WTC11 (cell line): ENCODE data around the gene SLC8B1. TPM values are rescaled to one million over a fixed set of nuclear protein-coding genes. Genes with fewer than 3 reads are reported as not detected.

Source experiments
- ATAC-seq: fragments of 200-7000 bp; cut with Tn5 transposase; 2 replicates; pipeline ENCODE4 v1.10.0; 2021; ENCODE audit warnings: mild to moderate bottlenecking, moderate library complexity
- CTCF ChIA-PET: fragments of 300-600 bp; sonication (Branson Sonifier 250); formaldehyde crosslinking; loops from one replicate; lab custom pipeline; 2021; ENCODE audit warnings: antibody characterized with exemption; lab: Charles Lee
- POLR2A ChIA-PET: fragments of 350-600 bp; sonication (Branson Sonifier 250); formaldehyde crosslinking; loops from one replicate; lab custom pipeline; 2021; ENCODE audit warnings: antibody characterized with exemption; lab: Charles Lee
- DNase-seq: peaks from one replicate; pipeline ENCODE4 v3.0.0; 2021; ENCODE audit warnings: low spot score
- H3K27ac Mint-ChIP-seq: 2 replicates; pipeline ENCODE4 v1.8.0; 2021; ENCODE audit warnings: mixed read lengths
- H3K27me3 Mint-ChIP-seq: 2 replicates; pipeline ENCODE4 v1.8.0; 2021; ENCODE audit warnings: low read depth, mild to moderate bottlenecking, moderate library complexity, mixed read lengths
- H3K36me3 Mint-ChIP-seq: 2 replicates; pipeline ENCODE4 v1.8.0; 2021; ENCODE audit warnings: mixed read lengths
- H3K4me1 Mint-ChIP-seq: 2 replicates; pipeline ENCODE4 v1.8.0; 2022; ENCODE audit warnings: mixed read lengths
- H3K4me3 Mint-ChIP-seq: 2 replicates; pipeline ENCODE4 v1.8.0; 2021; ENCODE audit warnings: mild to moderate bottlenecking, moderate library complexity, mixed read lengths
- H3K9me3 Mint-ChIP-seq: 2 replicates; pipeline ENCODE4 v1.8.0; 2021; ENCODE audit warnings: mixed read lengths
- ATF2 ChIP-seq: sonication (generic); formaldehyde crosslinking; IDR thresholded peaks from 2 replicates; pipeline ENCODE4 v1.8.1; 2022; ENCODE audit warnings: low read depth, missing genetic modification reagents, borderline replicate concordance
- CBFB ChIP-seq: sonication (generic); formaldehyde crosslinking; IDR thresholded peaks from 2 replicates; pipeline ENCODE4 v1.8.1; 2022; ENCODE audit warnings: mild to moderate bottlenecking, low read depth, missing genetic modification reagents
- CREB1 ChIP-seq: sonication (generic); formaldehyde crosslinking; IDR thresholded peaks from 2 replicates; pipeline ENCODE4 v1.8.0; 2023; ENCODE audit warnings: mild to moderate bottlenecking, missing genetic modification reagents
- E2F4 ChIP-seq: sonication (generic); formaldehyde crosslinking; IDR thresholded peaks from 2 replicates; pipeline ENCODE4 v1.8.1; 2022; ENCODE audit warnings: low read depth, mild to moderate bottlenecking, moderate library complexity, missing genetic modification reagents, borderline replicate concordance
- FOXJ3 ChIP-seq: sonication (generic); formaldehyde crosslinking; IDR thresholded peaks from 2 replicates; pipeline ENCODE4 v1.9.0; 2021; ENCODE audit warnings: missing genetic modification reagents, mild to moderate bottlenecking, borderline replicate concordance
- HMGXB4 ChIP-seq: sonication (generic); formaldehyde crosslinking; IDR thresholded peaks from 2 replicates; pipeline ENCODE4 v1.8.1; 2023; ENCODE audit warnings: mild to moderate bottlenecking, moderate library complexity, missing genetic modification reagents
- JUN ChIP-seq: sonication (generic); formaldehyde crosslinking; IDR thresholded peaks from 2 replicates; pipeline ENCODE4 v1.8.0; 2023; ENCODE audit warnings: mild to moderate bottlenecking, missing genetic modification reagents
- MXD4 ChIP-seq: fragments of 250-450 bp; sonication (Bioruptor Pico); IDR thresholded peaks from 2 replicates; pipeline ENCODE4 v1.8.0; 2021; ENCODE audit warnings: mild to moderate bottlenecking, moderate library complexity, borderline replicate concordance
- MYBL2 ChIP-seq: sonication (generic); formaldehyde crosslinking; IDR thresholded peaks from 2 replicates; pipeline ENCODE4 v1.8.1; 2023; ENCODE audit warnings: mild to moderate bottlenecking, moderate library complexity, missing genetic modification reagents
- NR2C2 ChIP-seq: sonication (generic); formaldehyde crosslinking; IDR thresholded peaks from 2 replicates; pipeline ENCODE4 v1.8.0; 2022; ENCODE audit warnings: mild to moderate bottlenecking, missing genetic modification reagents
- PRDM15 ChIP-seq: sonication (generic); formaldehyde crosslinking; IDR thresholded peaks from 2 replicates; pipeline ENCODE4 v1.8.0; 2022; ENCODE audit warnings: missing genetic modification reagents
- USF2 ChIP-seq: sonication (generic); formaldehyde crosslinking; IDR thresholded peaks from 2 replicates; pipeline ENCODE4 v1.8.1; 2023; ENCODE audit warnings: mild to moderate bottlenecking, missing genetic modification reagents, moderate library complexity
- ZBTB21 ChIP-seq: sonication (generic); formaldehyde crosslinking; IDR thresholded peaks from 2 replicates; pipeline ENCODE4 v1.8.1; 2023; ENCODE audit warnings: mild to moderate bottlenecking, missing genetic modification reagents, borderline replicate concordance
- ZMAT4 ChIP-seq: fragments of 250-450 bp; sonication (Bioruptor Pico); IDR thresholded peaks from 2 replicates; pipeline ENCODE4 v1.9.0; 2021; ENCODE audit warnings: mild to moderate bottlenecking
- ZNF232 ChIP-seq: sonication (generic); formaldehyde crosslinking; IDR thresholded peaks from 2 replicates; pipeline ENCODE4 v1.8.0; 2022; ENCODE audit warnings: mild to moderate bottlenecking, missing genetic modification reagents
- ZNF263 ChIP-seq: sonication (generic); formaldehyde crosslinking; IDR thresholded peaks from 2 replicates; pipeline ENCODE4 v1.8.1; 2022; ENCODE audit warnings: low read depth, mild to moderate bottlenecking, moderate library complexity, missing genetic modification reagents
- ZNF317 ChIP-seq: sonication (generic); formaldehyde crosslinking; IDR thresholded peaks from 2 replicates; pipeline ENCODE4 v1.8.1; 2023; ENCODE audit warnings: low read depth, mild to moderate bottlenecking, moderate library complexity, missing genetic modification reagents, borderline replicate concordance
- ZNF396 ChIP-seq: fragments of 250-450 bp; sonication (Bioruptor Pico); IDR thresholded peaks from 2 replicates; pipeline ENCODE4 v1.8.0; 2021; ENCODE audit warnings: mild to moderate bottlenecking, moderate library complexity, borderline replicate concordance
- ZNF416 ChIP-seq: fragments of 250-450 bp; sonication (Bioruptor Pico); IDR thresholded peaks from 2 replicates; pipeline ENCODE4 v1.9.0; 2021; ENCODE audit warnings: mild to moderate bottlenecking, inconsistent platforms
- total RNA-seq: library from RNA; stranded (reverse); gene quantifications from 3 replicates; pipeline ENCODE4 v1.2.3, GENCODE V29; 2021

The SLC8B1 gene
- total RNA-seq, 1 experiment from 2014 or later, result 13.8 TPM

GRCh38 chr12:113297621-113298471 lies 37.1 kb downstream of the SLC8B1 start:
- TF ChIP-seq ZNF416 (CRISPR knock-in tag) (no peak), NR2C2 (no peak), MXD4 (CRISPR knock-in tag) (no peak), CREB1 (no peak), ZNF396 (no peak), ZMAT4 (CRISPR knock-in tag) (no peak), E2F4 (CRISPR knock-in tag) (no peak), ZNF263 (CRISPR knock-in tag) (no peak), ZNF317 (CRISPR knock-in tag) (no peak), JUN (CRISPR knock-in tag) (no peak), CBFB (CRISPR knock-in tag) (no peak), ZNF232 (CRISPR knock-in tag) (no peak), ZBTB21 (CRISPR knock-in tag) (no peak), USF2 (CRISPR knock-in tag) (no peak), PRDM15 (CRISPR knock-in tag) (no peak), ATF2 (CRISPR knock-in tag) (no peak), FOXJ3 (CRISPR knock-in tag) (no peak)
- CTCF ChIA-PET, result interaction anchor here (1.6 kb wide), 1 partner anchor 128 kb away, joined by 5 read pairs; no protein-coding TSS in a partner anchor

GRCh38 chr12:113297214-113297587 lies 37.7 kb downstream of the SLC8B1 start:
- ChIA-PET CTCF (no interaction called here), POLR2A (no interaction called here)
- no peak for TF ChIP-seq MYBL2 (CRISPR knock-in tag)
- no peak for TF ChIP-seq CBFB (CRISPR knock-in tag)
- TF ChIP-seq ZNF232 (CRISPR knock-in tag), result no peak
- no peak for TF ChIP-seq HMGXB4 (CRISPR knock-in tag)
- no peaks in the 10 kb centered on the region for H3K27me3 Mint-ChIP-seq
- H3K9me3 Mint-ChIP-seq, result no peaks in the 10 kb centered on the region
- H3K4me1 Mint-ChIP-seq, result peaks cover 21% of the 10 kb centered on the region
- H3K4me3 Mint-ChIP-seq, result no peak overlapping the region
- DNase-seq (no peak), ATAC-seq (no peak)
- peaks cover 12% of the 10 kb centered on the region; the same call in 1 of the 2 replicates for H3K36me3 Mint-ChIP-seq
- no peak overlapping the region for H3K27ac Mint-ChIP-seq

More at GRCh38 chr12:113297621-113298471, 37.1 kb downstream of the SLC8B1 start:
- ATAC-seq (no peak), DNase-seq (no peak)
- H3K36me3 Mint-ChIP-seq, result peaks cover 10% of the 10 kb centered on the region; the same call in 1 of the 2 replicates
- H3K27me3 Mint-ChIP-seq, result no peaks in the 10 kb centered on the region
- no peak overlapping the region for H3K4me3 Mint-ChIP-seq
- H3K27ac Mint-ChIP-seq, result no peak overlapping the region
- POLR2A ChIA-PET, result no interaction called here
- H3K4me1 Mint-ChIP-seq, result peaks cover 26% of the 10 kb centered on the region
- no peaks in the 10 kb centered on the region for H3K9me3 Mint-ChIP-seq
